NCI-H774 (cell line): ENCODE results near the gene PNP.
A peak's percentile ranks its signal among the peaks of the same experiment; 100 is the strongest.
"Not testable (repeated sequence)": the region's sequence is repeated elsewhere in the genome, so short reads cannot be mapped to it uniquely, and the experiment has no call there.

Source experiments
- DNase-seq: peaks from one replicate; lab custom pipeline; 2025; lab: John Stamatoyannopoulos, UW

PNP gene

GRCh38 chr14:20469242-20469889, at the start of gene PNP:
TSS of gene PNP (plus strand) at chr14:20469406. CDS start at chr14:20469525, 119 bp downstream.
- peak; percentile 95 for DNase-seq

- DNase-seq, result no peak
Observed at GRCh38 chr14:20419419-20419818, 49.8 kb upstream of the PNP start.

- no peak for DNase-seq
Observed at GRCh38 chr14:20421267-20421666, 47.9 kb upstream of the PNP start.

GRCh38 chr14:20422886-20423285, 46.3 kb upstream of the PNP start:
- DNase-seq, result no peak

- DNase-seq, result no peak
Observed at GRCh38 chr14:20424851-20425250, 44.4 kb upstream of the PNP start.

GRCh38 chr14:20427231-20428009, 41.8 kb upstream of the PNP start:
- DNase-seq, result no peak

- DNase-seq, result no peak
Observed at GRCh38 chr14:20428010-20428365, 41.2 kb upstream of the PNP start.

- DNase-seq, result no peak
Observed at GRCh38 chr14:20428802-20429201, 40.4 kb upstream of the PNP start.

- DNase-seq, result no peak
Observed at GRCh38 chr14:20429801-20430669, 39.2 kb upstream of the PNP start.

GRCh38 chr14:20434701-20435581, 34.3 kb upstream of the PNP start:
- no peak for DNase-seq

GRCh38 chr14:20435582-20436362, 33.4 kb upstream of the PNP start, which contains the start of gene KLHL33:
TSS of gene KLHL33 (minus strand) at chr14:20436166. CDS start at chr14:20435811, 355 bp downstream.
- no peak for DNase-seq

GRCh38 chr14:20436363-20436755, 32.8 kb upstream of the PNP start:
- DNase-seq, result no peak

GRCh38 chr14:20438664-20439063, 30.5 kb upstream of the PNP start:
- DNase-seq, result no peak

- no peak for DNase-seq
Observed at GRCh38 chr14:20440465-20440864, 28.7 kb upstream of the PNP start.

- DNase-seq, result no peak
Observed at GRCh38 chr14:20440882-20441281, 28.3 kb upstream of the PNP start.

- no peak for DNase-seq
Observed at GRCh38 chr14:20441461-20441860, 27.7 kb upstream of the PNP start.

- not testable (repeated sequence) for DNase-seq
Observed at GRCh38 chr14:20443650-20444049, 25.6 kb upstream of the PNP start.

- DNase-seq, result no peak
Observed at GRCh38 chr14:20446889-20447288, 22.3 kb upstream of the PNP start.

GRCh38 chr14:20452831-20453230, 16.4 kb upstream of the PNP start:
- not testable (repeated sequence) for DNase-seq

GRCh38 chr14:20454516-20455354, 14.5 kb upstream of the PNP start, which contains the start of the genes APEX1 and OSGEP:
TSS of gene APEX1 (plus strand) at chr14:20455226. CDS start at chr14:20455646, 420 bp downstream.
TSS of gene OSGEP (minus strand) at chr14:20454812. CDS start at chr14:20454683, 129 bp downstream.
- peak; percentile 98 for DNase-seq
